GM19455 (cell line): ENCODE measurements around the gene GRID2IP.
"Not testable (repeated sequence)": the region's sequence is repeated elsewhere in the genome, so short reads cannot be mapped to it uniquely, and the experiment has no call there.

Experiments
- ATAC-seq: cut with Tn5 transposase; IDR thresholded peaks from one replicate; pipeline ENCODE4 v1.9.1; 2021; ENCODE audit not compliant: unreplicated experiment

The GRID2IP gene

GRCh38 chr7:6495597-6496262 lies 55.5 kb downstream of the GRID2IP start:
- no peak for ATAC-seq

GRCh38 chr7:6494365-6494764 lies 56.9 kb downstream of the GRID2IP start:
- ATAC-seq: no peak

- ATAC-seq: no peak
Observed at GRCh38 chr7:6491194-6491593, 60.1 kb downstream of the GRID2IP start.

- ATAC-seq: no peak
Observed at GRCh38 chr7:6489612-6490011, 61.6 kb downstream of the GRID2IP start.

GRCh38 chr7:6487184-6487545 lies 64.1 kb downstream of the GRID2IP start:
- ATAC-seq: no peak

- no peak for ATAC-seq
Observed at GRCh38 chr7:6486438-6487183, 64.7 kb downstream of the GRID2IP start.

- no peak for ATAC-seq
Observed at GRCh38 chr7:6482743-6483119, 68.5 kb downstream of the GRID2IP start.

GRCh38 chr7:6482307-6482706 lies 69.0 kb downstream of the GRID2IP start:
- ATAC-seq: no peak

GRCh38 chr7:6481445-6481844 lies 69.8 kb downstream of the GRID2IP start:
- ATAC-seq: no peak

GRCh38 chr7:6480323-6480660 lies 71.0 kb downstream of the GRID2IP start:
- no peak for ATAC-seq

- no peak for ATAC-seq
Observed at GRCh38 chr7:6479067-6479466, 72.2 kb downstream of the GRID2IP start.

GRCh38 chr7:6478186-6478585 lies 73.1 kb downstream of the GRID2IP start:
- ATAC-seq: no peak

- ATAC-seq: no peak
Observed at GRCh38 chr7:6477318-6477660, 74.0 kb downstream of the GRID2IP start.

- ATAC-seq: no peak
Observed at GRCh38 chr7:6476596-6477317, 74.5 kb downstream of the GRID2IP start.

GRCh38 chr7:6475433-6476186 lies 75.7 kb downstream of the GRID2IP start:
- no peak for ATAC-seq

- ATAC-seq: no peak
Observed at GRCh38 chr7:6465862-6466261, 85.4 kb downstream of the GRID2IP start.

- not testable (repeated sequence) for ATAC-seq
Observed at GRCh38 chr7:6463609-6464008, 87.7 kb downstream of the GRID2IP start.

GRCh38 chr7:6461946-6462550 lies 89.2 kb downstream of the GRID2IP start:
- no peak for ATAC-seq

GRCh38 chr7:6460990-6461584 lies 90.2 kb downstream of the GRID2IP start:
- no peak for ATAC-seq

GRCh38 chr7:6460303-6460702 lies 91.0 kb downstream of the GRID2IP start:
- no peak for ATAC-seq

- not testable (repeated sequence) for ATAC-seq
Observed at GRCh38 chr7:6458676-6459075, 92.6 kb downstream of the GRID2IP start.
